ENCODE results near the gene ZNF285. TPM values are rescaled to one million over a fixed set of nuclear protein-coding genes. Genes with fewer than 3 reads are reported as not detected.
"Not testable (repeated sequence)": the region's sequence is repeated elsewhere in the genome, so short reads cannot be mapped to it uniquely, and the experiment has no call there.

The ZNF285 gene
- total and polyA plus RNA-seq, 12 donors = 1.6 to 9.4 (median 4.0) TPM

GRCh38 chr19:44345959-44346358 lies 55.4 kb downstream of the ZNF285 start:
- 89 to 97% (median 92%) methylated on average over 4 of the region's 4 CpGs for WGBS, 4 donors
- Histone ChIP-seq H3K4me3 (no peak overlapping the region), H3K27ac (no peak overlapping the region), H3K27me3 (no peaks in the 10 kb centered on the region), H3K36me3 (replicated peaks in 1 of 2) (no peaks in the 10 kb centered on the region), H3K4me1 (replicated peaks in 1 of 2) (no peaks in the 10 kb centered on the region), H3K9me3 (replicated peaks in 1 of 3) (peaks cover 0 to 14% (median 5%) of the 10 kb centered on the region in 3 donors)
- no peak for TF ChIP-seq POLR2A (IDR thresholded peaks at IDR 0.05)
- no peak for DNase-seq
- intact Hi-C loops (cut with DNase I) = no loop called here

- 42 to 91% (median 47%) methylated on average over 1 of the region's 1 CpG for WGBS, 4 donors
- no peaks in the 10 kb centered on the region for H3K27me3 ChIP-seq
- TF ChIP-seq CTCF (IDR thresholded peaks at IDR 0.05) (no peak), POLR2A (IDR thresholded peaks at IDR 0.05) (no peak)
- no peak for DNase-seq
- intact Hi-C loops (cut with DNase I) = no loop called here
- H3K9me3 ChIP-seq (replicated peaks in 1 of 3) = peaks cover 0 to 14% (median 0%) of the 10 kb centered on the region in 3 donors
- H3K4me1 ChIP-seq (replicated peaks in 1 of 2) = no peaks in the 10 kb centered on the region
- peaks cover 0 to 2% of the 10 kb centered on the region in 2 donors for H3K36me3 ChIP-seq (replicated peaks in 1 of 2)
- H3K4me3 ChIP-seq = no peak overlapping the region
- no peak overlapping the region for H3K27ac ChIP-seq
Observed at GRCh38 chr19:44344255-44344654, 57.2 kb downstream of the ZNF285 start.

- Histone ChIP-seq H3K4me1 (replicated peaks in 1 of 2) (no peaks in the 10 kb centered on the region), H3K27me3 (no peaks in the 10 kb centered on the region), H3K4me3 (no peak overlapping the region), H3K9me3 (replicated peaks in 1 of 3) (peaks cover 0 to 4% (median 0%) of the 10 kb centered on the region in 3 donors), H3K27ac (no peak overlapping the region), H3K36me3 (replicated peaks in 1 of 2) (peaks cover 0 to 14% of the 10 kb centered on the region in 2 donors)
- WGBS, 4 donors = 90 to 97% (median 95%) methylated on average over 2 of the region's 2 CpGs
- DNase-seq = no peak
- TF ChIP-seq POLR2A (IDR thresholded peaks at IDR 0.05) = no peak
- no peak for TF ChIP-seq CTCF (IDR thresholded peaks at IDR 0.05)
- intact Hi-C loops (cut with DNase I) = no loop called here
Observed at GRCh38 chr19:44341794-44342193, 59.6 kb downstream of the ZNF285 start.

GRCh38 chr19:44334639-44335038 lies 66.8 kb downstream of the ZNF285 start:
- Histone ChIP-seq H3K9me3 (replicated peaks in 1 of 3) (peaks cover 0 to 32% (median 0%) of the 10 kb centered on the region in 3 donors), H3K36me3 (replicated peaks in 1 of 2) (peaks cover 4 to 44% of the 10 kb centered on the region in 2 donors)
- not testable (repeated sequence) for DNase-seq; H3K4me3 ChIP-seq; H3K27me3 ChIP-seq; H3K4me1 ChIP-seq (replicated peaks in 1 of 2); H3K27ac ChIP-seq
- 50 to 83% (median 74%) methylated on average over 2 to 3 of the region's 3 CpGs for WGBS, 4 donors
- intact Hi-C loops (cut with DNase I) = loop anchor here in 1 of 2 donors (10.0 kb wide), 1 partner anchor 130 kb away; no protein-coding TSS in a partner anchor

Other genes with a start within 250 kb of the ZNF285 start
- 10 to 100 TPM; 18.9 to 97.7 (median 47.0) TPM for gene ZNF226, start 236.5 kb downstream of the ZNF285 start, total RNA-seq
- gene ZNF226, start 236.5 kb downstream of the ZNF285 start, polyA plus RNA-seq = 10 to 100 TPM; 21.9 to 70.2 (median 32.1) TPM
- gene ZNF227, start 189.1 kb downstream of the ZNF285 start, total RNA-seq = 10 to 100 TPM in 7 of 9 donors, 1 to 10 TPM in 2; 4.7 to 33.2 (median 19.8) TPM
- 10 to 100 TPM in 1 of 3 donors, 1 to 10 TPM in 2; 4.7 to 15.5 (median 5.2) TPM for gene ZNF227, start 189.1 kb downstream of the ZNF285 start, polyA plus RNA-seq
- gene ZNF233, start 141.7 kb downstream of the ZNF285 start, total RNA-seq = 1 to 10 TPM in 6 of 9 donors, under 1 TPM in 3; 0.69 to 9.1 (median 1.8) TPM
- gene ZNF233, start 141.7 kb downstream of the ZNF285 start, polyA plus RNA-seq = 1 to 10 TPM in 2 of 3 donors, under 1 TPM in 1; 0.57 to 3.3 (median 2.1) TPM
- 10 to 100 TPM in 1 of 9 donors, 1 to 10 TPM in 8; 1.0 to 17.0 (median 4.0) TPM for gene ZNF235, start 96.6 kb downstream of the ZNF285 start, total RNA-seq
- gene ZNF235, start 96.6 kb downstream of the ZNF285 start, polyA plus RNA-seq = 1 to 10 TPM; 2.0 to 7.2 (median 2.2) TPM
- gene ZNF112, start 44.9 kb downstream of the ZNF285 start, total RNA-seq = 10 to 100 TPM in 2 of 9 donors, 1 to 10 TPM in 7; 3.9 to 12.8 (median 6.8) TPM
- 1 to 10 TPM; 1.0 to 5.8 (median 1.5) TPM for gene ZNF112, start 44.9 kb downstream of the ZNF285 start, polyA plus RNA-seq
- gene ZNF229, start 46.9 kb upstream of the ZNF285 start, total RNA-seq = 10 to 100 TPM in 3 of 9 donors, 1 to 10 TPM in 6; 5.0 to 18.5 (median 9.0) TPM
- gene ZNF229, start 46.9 kb upstream of the ZNF285 start, polyA plus RNA-seq = 1 to 10 TPM; 2.3 to 8.4 (median 3.0) TPM
- gene ZNF180, start 98.9 kb upstream of the ZNF285 start, total RNA-seq = 10 to 100 TPM in 6 of 9 donors, 1 to 10 TPM in 3; 5.5 to 25.9 (median 12.1) TPM
- gene ZNF180, start 98.9 kb upstream of the ZNF285 start, polyA plus RNA-seq = 1 to 10 TPM; 4.7 to 8.1 (median 6.8) TPM
- gene CEACAM20, start 128.1 kb upstream of the ZNF285 start, total RNA-seq = under 1 TPM in 2 of 9 donors, not detected in 7; 0.20 to 0.50 TPM
- gene CEACAM20, start 128.1 kb upstream of the ZNF285 start, polyA plus RNA-seq = under 1 TPM in 1 of 3 donors, not detected in 2; 0.07 TPM
- not detected for gene IGSF23, start 212.0 kb upstream of the ZNF285 start, total RNA-seq
- not detected for gene IGSF23, start 212.0 kb upstream of the ZNF285 start, polyA plus RNA-seq
- gene PVR, start 242.3 kb upstream of the ZNF285 start, total RNA-seq = 10 to 100 TPM; 31.9 to 57.8 (median 45.0) TPM
- 10 to 100 TPM; 28.7 to 56.0 (median 45.0) TPM for gene PVR, start 242.3 kb upstream of the ZNF285 start, polyA plus RNA-seq

All from adrenal gland (tissue), 12 donors.